Body of pancreas (tissue), 4 donors: ENCODE measurements around the gene CABYR. TPM values are rescaled to one million over a fixed set of nuclear protein-coding genes. Genes with fewer than 3 reads are reported as not detected.
"Not testable (repeated sequence)": the region's sequence is repeated elsewhere in the genome, so short reads cannot be mapped to it uniquely, and the experiment has no call there.

Source experiments
- ATAC-seq: fragments of 150-250 bp; one replicate; pipeline ENCODE4 v1.9.1; 2016
- DNase-seq, 4 donors: peaks; one replicate each; pipeline ENCODE4 v3.0.0-alpha.2; 2019
- H3K27ac ChIP-seq, 4 donors: fragments of 200-600 bp; sonication (generic); 1 replicate in 3 of 4; 2 replicates in 1 of 4; pipeline versions ENCODE4 v1.5.1 to v1.6.1; 2016 to 2019; ENCODE audit warnings: mild to moderate bottlenecking in 1 of 4, mixed read lengths in 1 of 4, moderate library complexity in 1 of 4
- H3K27me3 ChIP-seq, 2 donors: fragments of 200-600 bp; sonication (generic); one replicate each; pipeline ENCODE4 v1.6.0; 2016; ENCODE audit warnings: mild to moderate bottlenecking in 1 of 2
- H3K36me3 ChIP-seq, 2 donors: fragments of 200-600 bp; sonication (generic); replicated peaks in 1 of 2; 2 replicates each; pipeline ENCODE4 v1.5.1; 2016; ENCODE audit warnings: low read depth in 2 of 2; ENCODE audit not compliant: insufficient read depth in 1 of 2
- H3K4me1 ChIP-seq: fragments of 200-600 bp; sonication (generic); one replicate; pipeline ENCODE4 v1.6.0; 2016
- H3K4me3 ChIP-seq, 2 donors: fragments of 200-600 bp; sonication (generic); 1 replicate in 1 of 2; 2 replicates in 1 of 2; pipeline ENCODE4 v1.5.1; 2016 to 2019
- H3K9me3 ChIP-seq, 3 donors: fragments of 200-600 bp; sonication (generic); 1 replicate in 2 of 3; 2 replicates in 1 of 3; pipeline ENCODE4 v1.5.1; 2016
- CTCF ChIP-seq, 7 experiments: fragments of 450-650 bp in 4 of 7; fragments of 200-600 bp in 3 of 7; sonication (generic) in 3 of 7; IDR thresholded peaks; one replicate each; pipeline ENCODE4 v1.5.1; 2016 to 2019; ENCODE audit warnings: antibody characterized with exemption in 7 of 7
- POLR2A ChIP-seq, 3 donors: fragments of 450-650 bp; IDR thresholded peaks; one replicate each; pipeline ENCODE4 v1.6.1; 2016; ENCODE audit warnings: antibody characterized with exemption in 3 of 3, mild to moderate bottlenecking in 2 of 3
- WGBS, 2 donors: methylation state at CpG; one replicate each; pipeline ENCODE4 v1.1.5; 2017; 5-methylcytosine and 5-hydroxymethylcytosine counted together
- intact Hi-C: fragments of 100-400 bp; cut with DNase I; formaldehyde crosslinking; loops from one replicate; pipeline ENCODE4 v1.15.1; 2023
- total RNA-seq, 2 donors: library from RNA; depleted of rRNA; stranded (reverse); fragments of >200 nt; gene quantifications; one replicate each; pipeline ENCODE4 v1.1.0, GENCODE V29; 2016

The CABYR gene
- total RNA-seq, 2 donors from 2014 or later = 0.52 TPM; not detected in 1

- intact Hi-C loops = no loop called here
- 56 to 70% methylated on average over 3 of the region's 3 CpGs for WGBS, 2 donors
- ATAC-seq = no peak
These were observed 1.9 kb upstream of the CABYR start for GRCh38 chr18:24136967-24137373.

GRCh38 chr18:24138409-24138788 lies 463 bp upstream of the CABYR start:
- DNase-seq = no peak
- Histone ChIP-seq H3K9me3 (no peaks in the 10 kb centered on the region), H3K27me3 (no peaks in the 10 kb centered on the region), H3K4me3 (no peak overlapping the region), H3K36me3 (no peaks in the 10 kb centered on the region), H3K27ac (peak overlapping the region in 2 of 4 donors; percentile 12 to 16), H3K4me1 (peaks cover 16% of the 10 kb centered on the region)
- ATAC-seq = peak; percentile 14
- 33% methylated on average over 7 of the region's 7 CpGs for WGBS, 2 donors
- TF ChIP-seq CTCF (IDR thresholded peaks at IDR 0.05) (no peak), POLR2A (IDR thresholded peaks at IDR 0.05) (no peak)
- intact Hi-C loops = no loop called here

More at GRCh38 chr18:24136967-24137373, 1.9 kb upstream of the CABYR start:
- TF ChIP-seq POLR2A (IDR thresholded peaks at IDR 0.05) (no peak), CTCF (IDR thresholded peaks at IDR 0.05) (no peak)
- no peak for DNase-seq
- Histone ChIP-seq H3K9me3 (no peaks in the 10 kb centered on the region), H3K27me3 (no peaks in the 10 kb centered on the region), H3K36me3 (peaks cover 0 to 4% of the 10 kb centered on the region in 2 donors), H3K4me3 (no peak overlapping the region), H3K4me1 (peaks cover 16% of the 10 kb centered on the region), H3K27ac (no peak overlapping the region)

GRCh38 chr18:24140697-24141096 lies 1.8 kb downstream of the CABYR start:
- TF ChIP-seq CTCF (IDR thresholded peaks at IDR 0.05) (no peak), POLR2A (IDR thresholded peaks at IDR 0.05) (no peak)
- H3K4me1 ChIP-seq = peaks cover 16% of the 10 kb centered on the region
- ATAC-seq (no peak), DNase-seq (no peak)
- H3K27me3 ChIP-seq = no peaks in the 10 kb centered on the region
- no peaks in the 10 kb centered on the region for H3K9me3 ChIP-seq
- H3K36me3 ChIP-seq = no peaks in the 10 kb centered on the region
- H3K4me3 ChIP-seq = no peak overlapping the region
- WGBS, 2 donors = 81 to 89% methylated on average over 2 of the region's 2 CpGs
- H3K27ac ChIP-seq = no peak overlapping the region
- intact Hi-C loops = no loop called here

- intact Hi-C loops = no loop called here
- DNase-seq (no peak), ATAC-seq (no peak)
- no peak overlapping the region for H3K27ac ChIP-seq
- no peaks in the 10 kb centered on the region for H3K9me3 ChIP-seq
- H3K4me3 ChIP-seq = no peak overlapping the region
- H3K27me3 ChIP-seq = no peaks in the 10 kb centered on the region
- no peaks in the 10 kb centered on the region for H3K36me3 ChIP-seq
- TF ChIP-seq CTCF (IDR thresholded peaks at IDR 0.05) (no peak), POLR2A (IDR thresholded peaks at IDR 0.05) (no peak)
- H3K4me1 ChIP-seq = peaks cover 16% of the 10 kb centered on the region
These were observed 3.5 kb downstream of the CABYR start for GRCh38 chr18:24142376-24142775.

- H3K27me3 ChIP-seq, H3K4me1 ChIP-seq, H3K4me3 ChIP-seq, H3K36me3 ChIP-seq, DNase-seq, intact Hi-C loops, H3K9me3 ChIP-seq, ATAC-seq, H3K27ac ChIP-seq: not testable (repeated sequence)
- 95% methylated on average over 19 of the region's 28 CpGs; no CpG with 5 or more reads in 1 of the 2 donors for WGBS, 2 donors
These were observed 10.7 kb downstream of the CABYR start for GRCh38 chr18:24149591-24149990.
